HepG2 (cell line): Measurements from ENCODE around the gene CKS2. TPM values are rescaled to one million over a fixed set of nuclear protein-coding genes. Genes with fewer than 3 reads are reported as not detected.

Source experiments
- AFF4 ChIP-seq: sonication (generic); formaldehyde crosslinking; IDR thresholded peaks from 2 replicates; pipeline ENCODE4 v1.4.0; 2020; ENCODE audit warnings: missing genetic modification reagents
- CREB1 ChIP-seq, 2 experiments: fragments of 450-650 bp in 1 of 2; IDR thresholded peaks; 2 replicates each; pipeline ENCODE4 v1.6.1; 2016 to 2017; ENCODE audit warnings: control low read depth in 1 of 2, mild to moderate bottlenecking in 1 of 2, missing compliant biosample characterization in 1 of 2, missing genetic modification characterization in 1 of 2
- DRAP1 ChIP-seq: IDR thresholded peaks from 2 replicates; pipeline ENCODE4 v1.6.1; 2016; ENCODE audit warnings: missing genetic modification reagents, missing compliant biosample characterization
- HINFP ChIP-seq: sonication (generic); formaldehyde crosslinking; IDR thresholded peaks from 2 replicates; pipeline ENCODE4 v1.4.0; 2020; ENCODE audit warnings: low read depth, mild to moderate bottlenecking, missing genetic modification reagents
- MYC ChIP-seq: sonication (generic); formaldehyde crosslinking; IDR thresholded peaks from 2 replicates; pipeline ENCODE4 v1.9.0; 2021; ENCODE audit warnings: missing genetic modification reagents, borderline replicate concordance
- NAIF1 ChIP-seq: sonication (generic); formaldehyde crosslinking; IDR thresholded peaks from 2 replicates; pipeline ENCODE4 v1.5.0; 2020; ENCODE audit warnings: mild to moderate bottlenecking, missing genetic modification reagents, borderline replicate concordance
- PHB2 ChIP-seq: fragments of 450-650 bp; IDR thresholded peaks from 2 replicates; pipeline ENCODE4 v1.6.1; 2018; ENCODE audit not compliant: partially characterized antibody
- PRDM15 ChIP-seq: sonication (generic); formaldehyde crosslinking; IDR thresholded peaks from 2 replicates; pipeline ENCODE4 v1.4.0; 2020; ENCODE audit warnings: missing genetic modification reagents
- RBFOX2 ChIP-seq: fragments of 200-400 bp; formaldehyde crosslinking; IDR thresholded peaks from 2 replicates; pipeline ENCODE4 v1.6.1; 2017; ENCODE audit warnings: low read depth, mild to moderate bottlenecking, low read length
- SOX6 ChIP-seq, 2 experiments: fragments of 450-650 bp in 1 of 2; sonication (generic) in 1 of 2; formaldehyde crosslinking in 1 of 2; IDR thresholded peaks; 2 replicates each; pipeline versions ENCODE4 v1.4.0 to v1.6.1; 2017 to 2020; ENCODE audit warnings: antibody characterized with exemption in 1 of 2, mild to moderate bottlenecking in 1 of 2, missing genetic modification reagents in 1 of 2
- SRSF9 ChIP-seq: fragments of 200-400 bp; formaldehyde crosslinking; IDR thresholded peaks from 2 replicates; pipeline ENCODE4 v1.6.1; 2018; ENCODE audit warnings: borderline replicate concordance, mild to moderate bottlenecking, low read depth, low read length; ENCODE audit not compliant: insufficient read depth, poor library complexity, severe bottlenecking
- ZFP36L2 ChIP-seq: sonication (generic); formaldehyde crosslinking; IDR thresholded peaks from 2 replicates; pipeline ENCODE4 v1.4.0; 2020; ENCODE audit warnings: missing genetic modification reagents
- ZFP91 ChIP-seq: sonication (generic); formaldehyde crosslinking; IDR thresholded peaks from 2 replicates; pipeline ENCODE4 v1.9.0; 2022; ENCODE audit warnings: missing genetic modification reagents, mild to moderate bottlenecking, borderline replicate concordance
- ZNF546 ChIP-seq: sonication (generic); formaldehyde crosslinking; conservative IDR thresholded peaks from 2 replicates; pipeline ENCODE4 v1.8.1; 2023; ENCODE audit warnings: mild to moderate bottlenecking, missing genetic modification reagents
- ZNF674 ChIP-seq: sonication (generic); formaldehyde crosslinking; IDR thresholded peaks from 2 replicates; pipeline ENCODE4 v1.5.0; 2020; ENCODE audit warnings: low read depth, mild to moderate bottlenecking, missing genetic modification reagents
- ZSCAN29 ChIP-seq: sonication (generic); formaldehyde crosslinking; conservative IDR thresholded peaks from 2 replicates; pipeline ENCODE4 v1.4.0; 2020; ENCODE audit warnings: mild to moderate bottlenecking, missing genetic modification reagents
- polyA plus RNA-seq, 8 experiments: library from polyadenylated mRNA; depleted of rRNA in 3 of 8; stranded (reverse) in 7 of 8; unstranded in 1 of 8; fragments of >200 nt; fragmentation: Illumina TruSeq in 4 of 8; extraction: Trizol in 4 of 8; gene quantifications; 2 replicates each; pipeline versions ENCODE4 v1.2.1 to v1.2.3, GENCODE V29; 2011 to 2016; ENCODE audit warnings: low read depth in 4 of 8, missing spikeins in 1 of 8, mixed read lengths in 1 of 8; ENCODE audit not compliant: insufficient read depth in 1 of 8
- total RNA-seq, 5 experiments: library from RNA; depleted of rRNA; stranded (reverse); fragments of >200 nt; fragmentation: Illumina TruSeq; extraction: Trizol; gene quantifications; 2 replicates each; pipeline ENCODE4 v1.2.3, GENCODE V29; 2016; ENCODE audit warnings: low read depth in 1 of 5

The CKS2 gene
- total and polyA plus RNA-seq, 2 of the 13 experiments (the other 11 are each of a cell fraction or from before 2014, with no cell fraction given) = 251 to 317 TPM

- TF ChIP-seq PRDM15 (CRISPR knock-in tag) (no peak), ZFP36L2 (no peak), ZNF546 (CRISPR knock-in tag) (no peak; the same call in 1 of the 2 replicates), ZFP91 (CRISPR knock-in tag) (peak; percentile 83), SOX6 (IDR thresholded peaks at IDR 0.05) (no peak), SOX6 (CRISPR knock-in tag; IDR thresholded peaks at IDR 0.05) (peak; percentile 56), ZSCAN29 (CRISPR knock-in tag) (peak; percentile 58; the same call in 1 of the 2 replicates), AFF4 (CRISPR knock-in tag) (no peak), HINFP (CRISPR knock-in tag) (peak; percentile 74; the same call in 1 of the 2 replicates), SRSF9 (no peak), DRAP1 (CRISPR knock-in tag) (peak; percentile 95), NAIF1 (no peak), MYC (CRISPR knock-in tag) (peak; percentile 91), CREB1 (IDR thresholded peaks at IDR 0.05) (peak; percentile 99), CREB1 (CRISPR knock-in tag; IDR thresholded peaks at IDR 0.05) (peak; percentile 95), ZNF674 (CRISPR knock-in tag) (no peak), RBFOX2 (peak; percentile 98), PHB2 (no peak)
Observed at GRCh38 chr9:89310475-89311345, at the start of gene CKS2 (continued).
